CD14-positive monocyte (primary cell): ENCODE results near the gene SYNPO. TPM values are rescaled to one million over a fixed set of nuclear protein-coding genes. Genes with fewer than 3 reads are reported as not detected.

ENCODE experiments used
- DNase-seq, 3 donors: peaks; one replicate each; pipeline ENCODE4 v3.0.0-alpha.2; 2011 to 2022
- H2AFZ ChIP-seq: 2 replicates; pipeline ENCODE4 v1.6.0; 2012; ENCODE audit warnings: mild to moderate bottlenecking, low read depth, low read length, inconsistent platforms; ENCODE audit not compliant: insufficient read depth, poor library complexity, severe bottlenecking
- H3K27ac ChIP-seq, 2 donors: 1 replicate in 1 of 2; 2 replicates in 1 of 2; pipeline ENCODE4 v1.5.1; 2012 to 2013; ENCODE audit warnings: low read length in 2 of 2, control low read depth in 1 of 2, inconsistent platforms in 1 of 2, low read depth in 1 of 2, mild to moderate bottlenecking in 1 of 2
- H3K27me3 ChIP-seq, 2 donors: one replicate each; pipeline versions ENCODE4 v1.6.0 to v1.6.1; 2011 to 2013; ENCODE audit warnings: low read length in 2 of 2; ENCODE audit not compliant: control insufficient read depth in 2 of 2, insufficient read depth in 2 of 2
- H3K36me3 ChIP-seq, 2 donors: replicated peaks in 1 of 2; 1 replicate in 1 of 2; 2 replicates in 1 of 2; pipeline versions ENCODE4 v1.5.1 to v1.6.1; 2012 to 2013; ENCODE audit warnings: low read length in 2 of 2, control low read depth in 1 of 2, inconsistent platforms in 1 of 2, mild to moderate bottlenecking in 1 of 2; ENCODE audit not compliant: insufficient read depth in 2 of 2, control insufficient read depth in 1 of 2
- H3K4me1 ChIP-seq, 2 donors: 1 replicate in 1 of 2; 2 replicates in 1 of 2; pipeline versions ENCODE4 v1.5.1 to v1.6.1; 2012 to 2013; ENCODE audit warnings: low read length in 2 of 2, control low read depth in 1 of 2, inconsistent platforms in 1 of 2, mild to moderate bottlenecking in 1 of 2, moderate library complexity in 1 of 2; ENCODE audit not compliant: insufficient read depth in 2 of 2, control insufficient read depth in 1 of 2
- H3K4me2 ChIP-seq: replicated peaks from 2 replicates; pipeline ENCODE3; 2012; ENCODE audit warnings: low read length, moderate library complexity, mild to moderate bottlenecking; ENCODE audit not compliant: poor library complexity, severe bottlenecking; ENCODE audit errors: extremely low read depth
- H3K4me3 ChIP-seq, 3 experiments: fragments of 200-600 bp in 1 of 3; sonication (generic) in 1 of 3; replicated peaks in 1 of 3; 1 replicate in 2 of 3; 2 replicates in 1 of 3; pipeline ENCODE4 v1.5.1; 2011 to 2013; ENCODE audit warnings: low read length in 3 of 3, mild to moderate bottlenecking in 3 of 3, control low read depth in 2 of 3, low read depth in 2 of 3, inconsistent platforms in 1 of 3, moderate library complexity in 1 of 3
- H3K79me2 ChIP-seq: 2 replicates; pipeline ENCODE4 v1.6.0; 2012; ENCODE audit warnings: mild to moderate bottlenecking, control low read depth, inconsistent platforms, low read length, moderate library complexity; ENCODE audit not compliant: insufficient read depth
- H3K9ac ChIP-seq: 2 replicates; pipeline ENCODE4 v1.6.0; 2017; ENCODE audit warnings: low read length, mild to moderate bottlenecking; ENCODE audit not compliant: insufficient read depth, poor library complexity, severe bottlenecking
- H3K9me3 ChIP-seq, 2 donors: replicated peaks in 1 of 2; 1 replicate in 1 of 2; 2 replicates in 1 of 2; pipeline versions ENCODE4 v1.5.1 to v1.6.1; 2012 to 2013; ENCODE audit warnings: low read length in 2 of 2, control low read depth in 1 of 2; ENCODE audit not compliant: control insufficient read depth in 1 of 2, insufficient read depth in 1 of 2
- H4K20me1 ChIP-seq: 2 replicates; pipeline ENCODE4 v1.6.0; 2012; ENCODE audit warnings: mild to moderate bottlenecking, low read length, control low read depth, moderate library complexity; ENCODE audit not compliant: insufficient read depth
- H3K27ac Mint-ChIP-seq, 7 donors: one replicate each; pipeline ENCODE4 v1.8.0; 2020; ENCODE audit warnings: mild to moderate bottlenecking in 7 of 7, mixed read lengths in 7 of 7, moderate library complexity in 6 of 7, inconsistent platforms in 2 of 7
- H3K27me3 Mint-ChIP-seq, 3 donors: one replicate each; pipeline ENCODE4 v1.8.0; 2021 to 2022; ENCODE audit warnings: low read depth in 3 of 3, mild to moderate bottlenecking in 3 of 3, mixed read lengths in 3 of 3, moderate library complexity in 3 of 3, inconsistent platforms in 1 of 3
- H3K36me3 Mint-ChIP-seq, 2 donors: one replicate each; pipeline ENCODE4 v1.8.0; 2020; ENCODE audit warnings: mixed read lengths in 2 of 2, inconsistent platforms in 1 of 2, mild to moderate bottlenecking in 1 of 2
- H3K4me1 Mint-ChIP-seq: one replicate; pipeline ENCODE4 v1.8.0; 2020; ENCODE audit warnings: mild to moderate bottlenecking, mixed read lengths
- H3K4me3 Mint-ChIP-seq, 2 donors: one replicate each; pipeline ENCODE4 v1.8.0; 2020; ENCODE audit warnings: mild to moderate bottlenecking in 2 of 2, mixed read lengths in 2 of 2, moderate library complexity in 1 of 2
- H3K9me3 Mint-ChIP-seq, 7 donors: one replicate each; pipeline ENCODE4 v1.8.0; 2020 to 2022; ENCODE audit warnings: mixed read lengths in 7 of 7, mild to moderate bottlenecking in 6 of 7, moderate library complexity in 6 of 7, inconsistent platforms in 2 of 7
- WGBS: methylation state at CpG from one replicate; pipeline ENCODE4 v1.1.5; 2013; ENCODE audit warnings: missing lambda C conversion rate; ENCODE audit not compliant: insufficient coverage; 5-methylcytosine and 5-hydroxymethylcytosine counted together
- intact Hi-C, 2 donors: fragments of 100-400 bp; cut with micrococcal nuclease; formaldehyde crosslinking; loops; one replicate each; pipeline versions ENCODE4 v1.15.0 to v1.15.1; 2023
- polyA plus RNA-seq, 3 donors: library from polyadenylated mRNA; depleted of rRNA in 1 of 3; unstranded in 2 of 3; stranded (reverse) in 1 of 3; fragments of 300-500 nt in 2 of 3; fragments of >200 nt in 1 of 3; fragmentation: Illumina TruSeq in 2 of 3; gene quantifications; 1 replicate in 2 of 3; 2 replicates in 1 of 3; pipeline ENCODE4 v1.2.3, GENCODE V29; 2012 to 2021
- TF ChIP-seq, protein P1 (sequence below): fragments of 200-600 bp; IDR thresholded peaks from one replicate; pipeline ENCODE4 v1.8.0; 2022; ENCODE audit warnings: antibody characterized with exemption, mild to moderate bottlenecking

The SYNPO gene
- polyA plus RNA-seq, 3 donors, result not detected

DNA sequence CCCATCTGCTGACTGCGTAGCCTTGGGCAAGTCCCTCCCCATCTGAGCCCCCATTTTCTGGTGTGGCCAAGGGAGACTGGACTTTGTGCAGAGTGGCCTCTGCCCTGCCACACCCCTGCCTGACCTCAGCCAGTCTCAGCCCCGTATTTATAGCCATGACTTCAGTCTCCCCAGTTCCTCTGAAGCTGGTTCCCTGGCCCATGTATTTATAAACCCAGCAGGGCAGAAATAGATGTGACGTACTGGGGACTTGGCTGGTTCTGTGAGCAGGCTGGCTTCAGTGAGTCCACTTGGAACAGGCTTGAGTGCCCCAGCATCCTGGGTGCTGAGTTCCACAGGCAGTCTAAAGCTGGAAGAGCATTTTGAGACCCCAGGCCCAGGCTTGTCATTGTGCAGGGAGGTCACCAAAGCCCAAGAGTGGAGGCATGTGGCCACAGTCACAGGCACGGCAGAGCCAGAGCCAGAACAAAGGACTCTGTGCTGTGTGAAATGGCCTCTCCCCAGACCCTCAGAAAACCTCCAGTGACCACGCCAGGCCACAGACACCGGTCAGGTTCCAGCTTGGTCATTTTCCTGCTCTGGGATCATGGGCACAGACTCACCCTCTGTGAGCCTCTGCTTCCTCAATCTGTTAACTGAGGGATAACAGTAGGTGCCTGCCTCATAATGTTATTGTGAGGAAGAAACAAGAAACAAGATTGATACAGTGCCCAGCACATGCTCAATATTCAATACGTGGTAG lies 30.4 kb upstream of the SYNPO start:
- Histone ChIP-seq H3K4me2 (no peak overlapping the region), H3K9ac (no peak overlapping the region), H3K27me3 (no peaks in the 10 kb centered on the region), H3K9me3 (no peaks in the 10 kb centered on the region), H3K79me2 (no peaks in the 10 kb centered on the region), H3K4me1 (no peaks in the 10 kb centered on the region), H4K20me1 (no peaks in the 10 kb centered on the region), H2AFZ (no peak overlapping the region), H3K4me3 (no peak overlapping the region), H3K27ac (no peak overlapping the region), H3K36me3 (no peaks in the 10 kb centered on the region)
- no peak overlapping the region for H3K27ac Mint-ChIP-seq
- H3K4me3 Mint-ChIP-seq, result no peak overlapping the region
- WGBS, result 89% methylated on average over 6 of the region's 7 CpGs
- TF ChIP-seq, protein P1, sequence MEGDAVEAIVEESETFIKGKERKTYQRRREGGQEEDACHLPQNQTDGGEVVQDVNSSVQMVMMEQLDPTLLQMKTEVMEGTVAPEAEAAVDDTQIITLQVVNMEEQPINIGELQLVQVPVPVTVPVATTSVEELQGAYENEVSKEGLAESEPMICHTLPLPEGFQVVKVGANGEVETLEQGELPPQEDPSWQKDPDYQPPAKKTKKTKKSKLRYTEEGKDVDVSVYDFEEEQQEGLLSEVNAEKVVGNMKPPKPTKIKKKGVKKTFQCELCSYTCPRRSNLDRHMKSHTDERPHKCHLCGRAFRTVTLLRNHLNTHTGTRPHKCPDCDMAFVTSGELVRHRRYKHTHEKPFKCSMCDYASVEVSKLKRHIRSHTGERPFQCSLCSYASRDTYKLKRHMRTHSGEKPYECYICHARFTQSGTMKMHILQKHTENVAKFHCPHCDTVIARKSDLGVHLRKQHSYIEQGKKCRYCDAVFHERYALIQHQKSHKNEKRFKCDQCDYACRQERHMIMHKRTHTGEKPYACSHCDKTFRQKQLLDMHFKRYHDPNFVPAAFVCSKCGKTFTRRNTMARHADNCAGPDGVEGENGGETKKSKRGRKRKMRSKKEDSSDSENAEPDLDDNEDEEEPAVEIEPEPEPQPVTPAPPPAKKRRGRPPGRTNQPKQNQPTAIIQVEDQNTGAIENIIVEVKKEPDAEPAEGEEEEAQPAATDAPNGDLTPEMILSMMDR, result no peak
- no peaks in the 10 kb centered on the region for H3K9me3 Mint-ChIP-seq
- H3K27me3 Mint-ChIP-seq, result peaks cover 2 to 12% (median 4%) of the 10 kb centered on the region in 3 donors
- H3K4me1 Mint-ChIP-seq, result no peaks in the 10 kb centered on the region
- no peak for DNase-seq
- intact Hi-C loops, result no loop called here
- no peaks in the 10 kb centered on the region for H3K36me3 Mint-ChIP-seq

DNA sequence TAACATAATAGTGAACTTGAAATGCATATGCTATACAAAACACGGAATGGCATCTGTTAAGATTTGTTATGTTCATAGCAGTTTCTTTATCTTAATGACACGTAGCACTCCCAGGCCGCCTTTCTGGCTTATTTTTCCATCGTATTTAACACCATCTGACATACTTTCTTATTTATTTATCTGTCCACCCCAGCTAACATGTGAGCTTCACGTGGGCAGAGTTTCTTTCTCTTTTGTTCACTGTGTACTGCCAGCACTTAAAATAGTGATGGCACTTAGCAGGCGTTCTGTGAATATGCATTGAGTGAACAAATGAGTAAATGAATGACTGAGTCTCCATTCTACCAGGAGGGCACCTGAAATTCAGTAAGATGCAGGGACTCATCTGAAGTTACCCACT lies 29.4 kb upstream of the SYNPO start:
- Mint-ChIP-seq H3K9me3 (no peaks in the 10 kb centered on the region), H3K27me3 (peaks cover 3 to 12% (median 6%) of the 10 kb centered on the region in 3 donors), H3K4me3 (no peak overlapping the region), H3K36me3 (no peaks in the 10 kb centered on the region), H3K4me1 (no peaks in the 10 kb centered on the region), H3K27ac (no peak overlapping the region)
- H3K4me1 ChIP-seq, result no peaks in the 10 kb centered on the region
- no peaks in the 10 kb centered on the region for H3K27me3 ChIP-seq
- H3K4me3 ChIP-seq, result no peak overlapping the region
- 100% methylated on average over 3 of the region's 6 CpGs for WGBS
- H3K79me2 ChIP-seq, result no peaks in the 10 kb centered on the region
- TF ChIP-seq, protein P1, result no peak
- DNase-seq, result no peak
- no peaks in the 10 kb centered on the region for H4K20me1 ChIP-seq
- H3K4me2 ChIP-seq, result no peak overlapping the region
- intact Hi-C loops, result no loop called here
- no peaks in the 10 kb centered on the region for H3K9me3 ChIP-seq
- no peaks in the 10 kb centered on the region for H3K36me3 ChIP-seq
- H3K9ac ChIP-seq, result no peak overlapping the region
- no peak overlapping the region for H3K27ac ChIP-seq
- H2AFZ ChIP-seq, result no peak overlapping the region
